ENCODE measurements around the gene IGFBP6. TPM values are rescaled to one million over a fixed set of nuclear protein-coding genes. Genes with fewer than 3 reads are reported as not detected.

IGFBP6 gene
- total and polyA plus RNA-seq, 9 of the 15 experiments (the other 6 are each of a cell fraction or from before 2014, with no cell fraction given) = 0.15 to 1.4 (median 0.54) TPM

DNA sequence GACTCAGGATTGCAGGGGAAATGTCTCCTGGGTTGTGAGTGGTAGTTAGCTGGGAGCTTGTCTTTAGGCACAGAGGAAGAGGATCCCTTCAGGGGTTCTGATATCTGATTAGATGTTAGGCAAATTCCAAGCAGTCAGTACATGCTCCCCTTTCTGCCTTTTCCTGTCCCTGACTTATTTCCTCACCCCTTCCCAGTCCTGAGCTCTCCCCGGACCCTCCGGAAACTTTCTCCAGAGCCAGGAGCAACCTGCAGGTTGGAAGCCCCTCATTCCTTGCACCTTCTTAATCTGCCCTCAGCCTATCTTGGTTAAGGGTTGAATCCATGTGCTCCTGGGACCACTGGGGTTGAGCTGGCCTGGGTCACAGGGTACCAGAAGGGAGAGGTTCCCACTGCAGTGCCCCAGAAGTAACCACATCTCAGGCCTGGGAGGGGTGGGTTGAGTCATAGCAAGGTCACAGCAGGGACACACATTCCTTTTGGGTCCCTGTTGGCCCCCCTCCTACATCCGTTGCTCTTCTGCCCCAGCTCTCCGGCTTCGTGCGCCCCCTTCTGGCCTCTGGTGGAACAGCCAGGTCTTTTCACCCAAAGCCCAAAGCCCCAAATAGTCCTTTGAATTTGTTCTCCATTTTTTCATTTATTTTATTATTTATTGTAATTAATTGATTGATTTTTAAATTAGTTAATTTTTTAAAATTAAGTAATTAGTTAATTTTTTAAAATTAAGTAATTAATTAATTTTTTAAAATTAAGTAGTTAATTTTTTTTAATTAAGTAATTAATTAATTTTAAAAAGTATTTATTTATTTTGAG is 1.8 kb downstream of the IGFBP6 start (continued):
- TF ChIP-seq KLF1 (tag; IDR thresholded peaks at IDR 0.05) = no peak
- no peak for TF ChIP-seq PKNOX1 (IDR thresholded peaks at IDR 0.05)
- no peak for TF ChIP-seq AFF1 (IDR thresholded peaks at IDR 0.05; ENCODE audit: low read depth in 1 of 2, partially characterized antibody in 2 of 2)
- TF ChIP-seq, protein P1, sequence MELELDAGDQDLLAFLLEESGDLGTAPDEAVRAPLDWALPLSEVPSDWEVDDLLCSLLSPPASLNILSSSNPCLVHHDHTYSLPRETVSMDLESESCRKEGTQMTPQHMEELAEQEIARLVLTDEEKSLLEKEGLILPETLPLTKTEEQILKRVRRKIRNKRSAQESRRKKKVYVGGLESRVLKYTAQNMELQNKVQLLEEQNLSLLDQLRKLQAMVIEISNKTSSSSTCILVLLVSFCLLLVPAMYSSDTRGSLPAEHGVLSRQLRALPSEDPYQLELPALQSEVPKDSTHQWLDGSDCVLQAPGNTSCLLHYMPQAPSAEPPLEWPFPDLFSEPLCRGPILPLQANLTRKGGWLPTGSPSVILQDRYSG (tag; conservative IDR thresholded peaks at IDR 0.05; ENCODE audit: low read depth) = no peak
- TF ChIP-seq, protein P2, sequence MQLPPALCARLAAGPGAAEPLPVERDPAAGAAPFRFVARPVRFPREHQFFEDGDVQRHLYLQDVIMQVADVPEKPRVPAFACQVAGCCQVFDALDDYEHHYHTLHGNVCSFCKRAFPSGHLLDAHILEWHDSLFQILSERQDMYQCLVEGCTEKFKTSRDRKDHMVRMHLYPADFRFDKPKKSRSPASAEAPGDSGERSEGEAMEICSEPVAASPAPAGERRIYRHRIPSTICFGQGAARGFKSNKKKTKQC (CRISPR knock-in tag; IDR thresholded peaks at IDR 0.05) = no peak
- 0 out of 2 replicates have a peak, but pooled peaks have one; percentile 30 for TF ChIP-seq E2F4 (CRISPR knock-in tag; IDR thresholded peaks at IDR 0.05; ENCODE audit: low read depth)
- TF ChIP-seq MXD1 (CRISPR knock-in tag; IDR thresholded peaks at IDR 0.05; ENCODE audit: borderline replicate concordance, poor library complexity, severe bottlenecking) = no peak
- TF ChIP-seq ZNF146 (CRISPR knock-in tag; IDR thresholded peaks at IDR 0.05; ENCODE audit: unreplicated experiment) = no peak
- TF ChIP-seq SMC3 (conservative IDR thresholded peaks at IDR 0.05; ENCODE audit: insufficient read depth, low read depth, low read length) = peak; percentile 74
- no peak for TF ChIP-seq CBX8 (IDR thresholded peaks at IDR 0.05; ENCODE audit: borderline replicate concordance, extremely low read depth, low read depth, low read length, poor library complexity, severe bottlenecking)
- 0 out of 2 replicates have a peak, but pooled peaks have one; percentile 5 for TF ChIP-seq CBFA2T3 (IDR thresholded peaks at IDR 0.05)
- no peak for TF ChIP-seq ZNF398 (CRISPR knock-in tag; IDR thresholded peaks at IDR 0.05)
- no peak for TF ChIP-seq GTF2A2 (tag; IDR thresholded peaks at IDR 0.05)
- TF ChIP-seq TEAD4 (IDR thresholded peaks at IDR 0.05; ENCODE audit: low read length) = peak; percentile 75
- TF ChIP-seq TEAD4 (CRISPR knock-in tag; IDR thresholded peaks at IDR 0.05; ENCODE audit: borderline replicate concordance) = no peak
